Nephron (organoid): ENCODE data around the gene VASP.

Source experiments
- H3K27ac Mint-ChIP-seq, 3 experiments: 2 replicates each; pipeline ENCODE4 v1.8.0; 2020; ENCODE audit warnings: mixed read lengths in 3 of 3, mild to moderate bottlenecking in 2 of 3, moderate library complexity in 1 of 3
- H3K27me3 Mint-ChIP-seq: 2 replicates; pipeline ENCODE4 v1.8.0; 2021; ENCODE audit warnings: low read depth, mild to moderate bottlenecking, moderate library complexity, mixed read lengths
- H3K36me3 Mint-ChIP-seq: 2 replicates; pipeline ENCODE4 v1.8.0; 2020; ENCODE audit warnings: low read depth, mixed read lengths
- H3K4me1 Mint-ChIP-seq: 2 replicates; pipeline ENCODE4 v1.8.0; 2020; ENCODE audit warnings: mixed read lengths
- H3K4me3 Mint-ChIP-seq, 3 experiments: 2 replicates each; pipeline ENCODE4 v1.8.0; 2020; ENCODE audit warnings: mild to moderate bottlenecking in 3 of 3, mixed read lengths in 3 of 3, moderate library complexity in 2 of 3
- H3K9me3 Mint-ChIP-seq: 2 replicates; pipeline ENCODE4 v1.8.0; 2020; ENCODE audit warnings: mixed read lengths
- TF ChIP-seq, protein P1 (sequence below), 3 experiments: fragments of 200-600 bp; sonication (generic); IDR thresholded peaks; one replicate each; pipeline ENCODE4 v1.5.0; 2021; ENCODE audit warnings: antibody characterized with exemption in 3 of 3; ENCODE audit not compliant: unreplicated experiment in 3 of 3

VASP gene

DNA sequence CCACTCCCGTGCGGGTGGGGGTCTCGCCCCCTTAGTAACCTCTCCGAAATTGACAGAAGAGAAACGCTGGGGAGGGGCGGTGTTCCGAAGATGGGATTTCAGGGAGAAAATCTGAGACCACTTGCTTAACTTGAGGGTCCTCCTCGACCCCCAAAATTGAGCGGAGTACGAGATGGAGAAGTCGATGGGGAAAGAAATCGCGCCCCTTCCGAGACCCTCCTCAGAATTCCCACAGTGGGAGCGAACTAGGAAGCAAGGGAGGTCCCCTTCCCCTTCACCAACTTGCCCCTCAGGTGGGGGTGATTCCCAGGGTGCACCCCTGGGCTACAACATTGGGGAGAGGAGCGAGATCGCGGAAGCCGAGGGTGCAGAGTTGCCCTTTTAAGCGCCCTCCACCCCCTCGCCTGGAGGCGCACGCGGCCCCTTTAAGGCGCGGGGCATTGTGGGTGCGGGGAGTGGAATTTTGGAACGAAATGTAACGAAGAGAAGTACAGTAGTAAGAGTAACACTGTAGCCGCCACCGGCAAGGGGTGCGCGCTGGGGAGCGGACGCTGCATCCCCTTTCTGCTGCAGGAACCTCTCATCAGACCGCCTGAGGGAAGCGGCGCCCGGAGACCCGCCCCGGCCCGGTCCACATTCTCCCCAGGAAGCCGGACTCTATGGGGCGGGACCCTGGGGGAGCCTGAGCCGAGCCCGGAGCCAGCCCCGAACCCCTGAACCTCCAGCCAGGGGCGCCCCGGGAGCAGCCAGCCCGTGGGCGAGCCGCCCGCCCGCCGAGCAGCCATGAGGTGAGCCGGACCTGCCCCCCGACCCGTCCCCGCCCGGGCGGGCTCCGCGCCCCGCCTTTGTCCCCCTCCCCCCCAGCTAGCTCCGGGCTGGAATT lies at the start of gene VASP:
Gene VASP, plus strand, starts transcription at position 491 of the 883 bp plus-strand sequence. Its CDS starts 293 bp downstream, at position 784.
- Mint-ChIP-seq H3K4me3 (peak within 1 kb of the TSS; percentile 97 to 100 (median 97)), H3K27ac (peak within 1 kb of the TSS; percentile 79 to 97 (median 86)), H3K9me3 (no peaks in the 10 kb centered on the region), H3K36me3 (no peaks in the 10 kb centered on the region), H3K27me3 (peaks cover 7% of the 10 kb centered on the region), H3K4me1 (peaks cover 15% of the 10 kb centered on the region)
- TF ChIP-seq, protein P1, sequence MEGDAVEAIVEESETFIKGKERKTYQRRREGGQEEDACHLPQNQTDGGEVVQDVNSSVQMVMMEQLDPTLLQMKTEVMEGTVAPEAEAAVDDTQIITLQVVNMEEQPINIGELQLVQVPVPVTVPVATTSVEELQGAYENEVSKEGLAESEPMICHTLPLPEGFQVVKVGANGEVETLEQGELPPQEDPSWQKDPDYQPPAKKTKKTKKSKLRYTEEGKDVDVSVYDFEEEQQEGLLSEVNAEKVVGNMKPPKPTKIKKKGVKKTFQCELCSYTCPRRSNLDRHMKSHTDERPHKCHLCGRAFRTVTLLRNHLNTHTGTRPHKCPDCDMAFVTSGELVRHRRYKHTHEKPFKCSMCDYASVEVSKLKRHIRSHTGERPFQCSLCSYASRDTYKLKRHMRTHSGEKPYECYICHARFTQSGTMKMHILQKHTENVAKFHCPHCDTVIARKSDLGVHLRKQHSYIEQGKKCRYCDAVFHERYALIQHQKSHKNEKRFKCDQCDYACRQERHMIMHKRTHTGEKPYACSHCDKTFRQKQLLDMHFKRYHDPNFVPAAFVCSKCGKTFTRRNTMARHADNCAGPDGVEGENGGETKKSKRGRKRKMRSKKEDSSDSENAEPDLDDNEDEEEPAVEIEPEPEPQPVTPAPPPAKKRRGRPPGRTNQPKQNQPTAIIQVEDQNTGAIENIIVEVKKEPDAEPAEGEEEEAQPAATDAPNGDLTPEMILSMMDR (IDR thresholded peaks at IDR 0.05; ENCODE audit: unreplicated experiment in 3 of 3), result no peak

DNA sequence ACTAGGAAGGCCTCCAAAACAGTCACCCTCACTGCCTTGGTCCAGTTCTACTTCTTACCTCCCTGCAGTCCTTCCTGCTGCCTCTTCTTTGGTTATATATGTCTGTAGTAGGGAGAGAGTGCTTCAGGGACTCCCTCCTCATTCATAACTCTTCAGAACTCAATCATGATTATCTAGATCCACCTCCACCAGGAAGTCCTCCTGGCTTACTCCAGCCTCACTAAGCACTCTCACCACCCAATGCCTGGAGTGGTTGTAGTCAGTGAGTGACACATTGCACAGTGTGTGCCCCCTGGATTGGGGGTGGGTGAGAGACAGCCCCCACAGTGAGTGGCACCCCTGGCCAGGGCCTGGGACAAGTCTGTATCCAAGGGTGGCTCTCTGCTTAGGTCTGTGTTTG lies 49.5 kb upstream of the VASP start:
- H3K4me1 Mint-ChIP-seq, result peaks cover 22% of the 10 kb centered on the region
- no peak overlapping the region for H3K4me3 Mint-ChIP-seq
- H3K36me3 Mint-ChIP-seq, result no peaks in the 10 kb centered on the region
- H3K9me3 Mint-ChIP-seq, result no peaks in the 10 kb centered on the region
- TF ChIP-seq, protein P1 (IDR thresholded peaks at IDR 0.05; ENCODE audit: unreplicated experiment in 3 of 3), result no peak
- peaks cover 12% of the 10 kb centered on the region for H3K27me3 Mint-ChIP-seq
- peak overlapping the region in 2 of 3 experiments; percentile 29 to 42 for H3K27ac Mint-ChIP-seq

DNA sequence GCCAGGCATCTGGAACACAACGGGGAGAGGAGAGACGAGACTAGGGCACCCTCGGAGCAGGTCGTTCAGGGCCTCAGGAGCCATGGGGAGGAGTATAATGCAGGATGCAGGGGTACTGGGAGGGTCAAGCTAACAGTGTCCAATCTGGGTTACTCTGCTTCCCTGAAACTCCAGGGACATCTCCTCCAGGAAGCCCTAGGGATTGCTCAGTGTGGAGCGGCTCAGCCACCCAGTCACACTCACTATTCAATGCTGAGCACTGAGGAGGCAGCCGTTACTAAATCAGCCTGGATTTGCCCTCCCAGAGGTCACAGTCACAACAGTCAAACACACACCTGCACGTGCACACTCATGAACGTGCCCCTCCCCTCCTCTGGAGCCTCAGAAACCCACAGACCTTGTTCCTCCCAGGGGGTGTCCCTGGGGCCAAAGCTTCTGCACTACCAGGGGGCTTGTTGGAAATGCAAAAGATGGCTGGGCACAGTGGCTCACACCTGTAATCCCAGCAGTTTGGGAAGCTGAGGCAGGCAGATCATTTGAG lies 46.4 kb upstream of the VASP start:
- no peak overlapping the region for H3K4me3 Mint-ChIP-seq
- H3K27ac Mint-ChIP-seq, result no peak overlapping the region
- peaks cover 6% of the 10 kb centered on the region for H3K4me1 Mint-ChIP-seq
- no peaks in the 10 kb centered on the region for H3K36me3 Mint-ChIP-seq
- no peaks in the 10 kb centered on the region for H3K9me3 Mint-ChIP-seq
- TF ChIP-seq, protein P1 (IDR thresholded peaks at IDR 0.05; ENCODE audit: unreplicated experiment in 3 of 3), result no peak
- peaks cover 20% of the 10 kb centered on the region for H3K27me3 Mint-ChIP-seq

DNA sequence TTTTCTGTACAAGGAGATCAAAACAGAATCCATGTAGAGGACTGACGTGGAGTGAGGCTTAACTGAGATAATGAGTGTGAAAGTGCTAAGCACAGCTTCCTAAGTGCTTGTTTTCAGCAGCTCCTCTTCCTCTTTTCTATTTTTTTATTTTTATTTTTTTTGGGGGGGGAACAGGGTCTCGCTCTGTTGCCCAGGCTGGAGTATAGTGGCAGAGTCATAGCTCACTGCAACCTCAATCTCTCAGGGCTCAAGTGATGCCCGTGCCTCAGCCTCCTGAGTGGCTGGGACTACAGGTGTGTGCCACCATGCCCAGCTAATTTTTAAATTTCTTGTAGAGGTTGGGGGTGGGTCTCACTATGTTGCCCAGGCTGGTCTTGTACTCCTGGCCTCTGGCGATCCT lies 45.1 kb upstream of the VASP start:
- Mint-ChIP-seq H3K4me1 (no peaks in the 10 kb centered on the region), H3K4me3 (no peak overlapping the region), H3K9me3 (no peaks in the 10 kb centered on the region), H3K27me3 (peaks cover 23% of the 10 kb centered on the region), H3K36me3 (no peaks in the 10 kb centered on the region), H3K27ac (no peak overlapping the region)
- TF ChIP-seq, protein P1 (IDR thresholded peaks at IDR 0.05; ENCODE audit: unreplicated experiment in 3 of 3), result no peak

DNA sequence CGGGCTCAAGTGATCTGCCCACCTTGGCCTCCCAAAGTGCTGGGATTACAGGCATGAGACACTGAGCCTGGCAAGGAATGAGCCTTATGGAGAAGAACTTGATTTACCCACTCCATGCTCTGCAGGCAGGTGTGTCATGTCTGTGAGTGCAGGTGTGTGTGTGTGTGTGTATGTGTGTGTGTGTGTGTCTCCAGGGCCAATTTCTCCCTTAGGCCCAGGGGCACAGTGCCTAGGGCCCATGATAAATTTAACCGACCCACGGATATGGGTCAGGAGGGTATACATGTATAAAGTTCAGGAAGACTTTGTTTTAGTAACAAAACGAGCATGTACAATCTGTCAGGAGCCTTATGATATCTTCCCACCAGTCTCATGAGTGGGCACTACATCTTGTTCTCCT lies 44.0 kb upstream of the VASP start:
- TF ChIP-seq, protein P1 (IDR thresholded peaks at IDR 0.05; ENCODE audit: unreplicated experiment in 3 of 3), result no peak
- no peaks in the 10 kb centered on the region for H3K36me3 Mint-ChIP-seq
- H3K4me1 Mint-ChIP-seq, result peaks cover 6% of the 10 kb centered on the region
- H3K27ac Mint-ChIP-seq, result no peak overlapping the region
- H3K4me3 Mint-ChIP-seq, result no peak overlapping the region
- no peaks in the 10 kb centered on the region for H3K9me3 Mint-ChIP-seq
- peaks cover 20% of the 10 kb centered on the region for H3K27me3 Mint-ChIP-seq
